ENCODE data around the gene SYK.

SYK gene

DNA sequence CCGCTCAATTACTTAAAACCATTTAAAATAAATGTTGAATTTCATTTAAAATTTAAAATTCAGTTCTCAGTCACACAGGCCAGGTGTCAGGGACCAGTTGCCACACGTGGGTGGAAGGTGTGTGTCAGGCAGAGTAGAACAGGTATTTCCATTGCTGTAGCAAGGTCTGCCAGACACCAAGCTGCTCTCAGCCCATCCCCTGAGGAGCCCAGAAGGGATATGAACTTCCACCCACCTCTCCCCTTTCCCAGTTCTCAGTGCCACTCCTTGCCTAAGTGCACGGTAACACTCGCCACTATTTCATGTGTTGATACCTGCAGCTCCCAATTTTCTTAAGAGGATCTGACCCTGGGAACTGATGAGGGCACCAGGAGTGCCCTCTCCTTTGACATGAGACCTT, 12.7 kb downstream of the SYK start:
- H3K18ac ChIP-seq (ENCODE audit: low read depth in 1 of 2, low read length in 2 of 2), result peak overlapping the region; percentile 60 to 92
- no peak overlapping the region for H3K4me3 ChIP-seq (ENCODE audit: insufficient read depth in 1 of 2, low read depth in 1 of 2, low read length in 2 of 2)
- no peak overlapping the region for H3K27ac ChIP-seq (ENCODE audit: low read length, poor library complexity, severe bottlenecking)
- peak overlapping the region; percentile 21 for H2BK120ac ChIP-seq (ENCODE audit: low read depth, low read length)
- WGBS, result 88% methylated on average over 3 of the region's 4 CpGs
- peak overlapping the region; percentile 33 for H4K8ac ChIP-seq (ENCODE audit: low read length)
- H3K36me3 ChIP-seq (ENCODE audit: control insufficient read depth in 1 of 2, insufficient read depth in 2 of 2, low read depth in 1 of 2, low read length in 2 of 2), result no peaks in the 10 kb centered on the region
- peaks cover 12% of the 10 kb centered on the region for H3K4me1 ChIP-seq (ENCODE audit: control insufficient read depth, insufficient read depth, low read depth, low read length)
- no peak for DNase-seq
- peaks cover 14% of the 10 kb centered on the region for H3K79me1 ChIP-seq (replicated peaks; ENCODE audit: low read length, poor library complexity, severe bottlenecking)
- H3K4ac ChIP-seq (ENCODE audit: low read depth in 1 of 2, low read length in 2 of 2), result peak overlapping the region; percentile 55 to 89
- no peak overlapping the region for H3K4me2 ChIP-seq (ENCODE audit: low read length, poor library complexity, severe bottlenecking)
- H3K9ac ChIP-seq (ENCODE audit: low read length), result no peak overlapping the region
- peak overlapping the region; percentile 26 for H2BK15ac ChIP-seq (ENCODE audit: low read depth, poor library complexity, severe bottlenecking)
- no peak overlapping the region for H3K23ac ChIP-seq (ENCODE audit: low read length in 2 of 2)
- H3K9me3 ChIP-seq (ENCODE audit: control insufficient read depth, low read length), result no peaks in the 10 kb centered on the region
- no peak overlapping the region for H2BK5ac ChIP-seq (ENCODE audit: low read depth, low read length, poor library complexity, severe bottlenecking)
- peak overlapping the region in 1 of 2 experiments; percentile 76 for H3K14ac ChIP-seq (ENCODE audit: low read length in 2 of 2)
- peaks cover 0 to 9% of the 10 kb centered on the region in 2 experiments for H3K27me3 ChIP-seq (ENCODE audit: control insufficient read depth in 1 of 2, insufficient read depth in 1 of 2, low read length in 2 of 2)
- H2AFZ ChIP-seq (ENCODE audit: low read depth, low read length), result no peak overlapping the region
- H4K91ac ChIP-seq (ENCODE audit: low read length), result peak overlapping the region; percentile 88
- H2AK5ac ChIP-seq (ENCODE audit: low read length, severe bottlenecking), result peak overlapping the region; percentile 34
- peak overlapping the region; percentile 95 to 96 for H2BK12ac ChIP-seq (ENCODE audit: low read length in 2 of 2)

DNA sequence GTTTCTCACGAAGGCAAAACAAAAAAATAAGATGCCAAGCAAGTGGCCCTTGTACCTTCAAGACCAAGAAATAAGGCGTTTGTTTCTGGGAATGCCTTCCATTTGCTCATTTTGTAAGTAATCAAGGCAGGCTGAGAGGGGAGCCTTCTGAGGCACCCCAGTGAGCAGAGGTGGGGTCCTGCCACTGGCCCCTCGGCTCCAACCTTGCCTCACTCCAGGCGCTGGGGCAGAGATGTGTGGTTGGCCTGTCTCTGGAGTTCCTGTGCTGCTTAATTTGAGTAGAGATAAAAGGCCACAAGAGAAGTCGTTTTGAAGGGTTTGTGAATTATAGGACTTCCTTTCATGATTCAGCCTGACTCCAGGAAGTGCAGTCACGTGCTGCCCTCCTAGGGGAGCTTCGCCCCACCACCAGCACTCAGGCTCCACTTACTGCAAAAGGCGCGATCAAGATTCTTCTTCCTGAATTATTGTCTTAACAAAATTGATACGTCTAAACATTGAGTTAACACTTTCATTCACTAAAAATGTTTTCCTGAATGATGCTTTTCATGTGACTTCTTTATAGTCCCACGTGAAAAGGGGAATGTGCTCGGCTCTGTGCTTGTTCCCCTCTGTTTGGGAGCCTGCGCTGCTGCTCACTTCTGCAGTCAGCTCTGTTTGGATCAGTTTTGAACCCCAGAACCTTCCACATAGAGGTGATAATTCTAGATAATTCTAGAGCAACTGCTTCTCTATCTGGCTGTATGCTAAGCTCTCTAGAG, 13.7 kb downstream of the SYK start:
- H3K4me3 ChIP-seq (ENCODE audit: insufficient read depth in 1 of 2, low read depth in 1 of 2, low read length in 2 of 2), result no peak overlapping the region
- H3K18ac ChIP-seq (ENCODE audit: low read depth in 1 of 2, low read length in 2 of 2), result peak overlapping the region; percentile 54 to 69
- H3K36me3 ChIP-seq (ENCODE audit: control insufficient read depth in 1 of 2, insufficient read depth in 2 of 2, low read depth in 1 of 2, low read length in 2 of 2), result no peaks in the 10 kb centered on the region
- H3K4ac ChIP-seq (ENCODE audit: low read depth in 1 of 2, low read length in 2 of 2), result peak overlapping the region; percentile 35 to 65
- H3K14ac ChIP-seq (ENCODE audit: low read length in 2 of 2), result no peak overlapping the region
- peaks cover 10% of the 10 kb centered on the region for H3K4me1 ChIP-seq (ENCODE audit: control insufficient read depth, insufficient read depth, low read depth, low read length)
- peak overlapping the region; percentile 82 for H4K91ac ChIP-seq (ENCODE audit: low read length)
- no peak overlapping the region for H3K27ac ChIP-seq (ENCODE audit: low read length, poor library complexity, severe bottlenecking)
- H2BK120ac ChIP-seq (ENCODE audit: low read depth, low read length), result peak overlapping the region; percentile 21
- no peak overlapping the region for H2BK15ac ChIP-seq (ENCODE audit: low read depth, poor library complexity, severe bottlenecking)
- no peak overlapping the region for H3K4me2 ChIP-seq (ENCODE audit: low read length, poor library complexity, severe bottlenecking)
- H3K79me1 ChIP-seq (replicated peaks; ENCODE audit: low read length, poor library complexity, severe bottlenecking), result peaks cover 10% of the 10 kb centered on the region
- no peak overlapping the region for H2BK5ac ChIP-seq (ENCODE audit: low read depth, low read length, poor library complexity, severe bottlenecking)
- no peaks in the 10 kb centered on the region for H3K9me3 ChIP-seq (ENCODE audit: control insufficient read depth, low read length)
- H2BK12ac ChIP-seq (ENCODE audit: low read length in 2 of 2), result peak overlapping the region in 1 of 2 experiments; percentile 73
- peak overlapping the region; percentile 87 for H4K8ac ChIP-seq (ENCODE audit: low read length)
- H3K27me3 ChIP-seq (ENCODE audit: control insufficient read depth in 1 of 2, insufficient read depth in 1 of 2, low read length in 2 of 2), result no peaks in the 10 kb centered on the region
- no peak overlapping the region for H2AFZ ChIP-seq (ENCODE audit: low read depth, low read length)
- peak; percentile 86 for DNase-seq
- 23% methylated on average over 10 of the region's 13 CpGs for WGBS
- H3K9ac ChIP-seq (ENCODE audit: low read length), result no peak overlapping the region
- H2AK5ac ChIP-seq (ENCODE audit: low read length, severe bottlenecking), result peak overlapping the region; percentile 61
- no peak overlapping the region for H3K23ac ChIP-seq (ENCODE audit: low read length in 2 of 2)

DNA sequence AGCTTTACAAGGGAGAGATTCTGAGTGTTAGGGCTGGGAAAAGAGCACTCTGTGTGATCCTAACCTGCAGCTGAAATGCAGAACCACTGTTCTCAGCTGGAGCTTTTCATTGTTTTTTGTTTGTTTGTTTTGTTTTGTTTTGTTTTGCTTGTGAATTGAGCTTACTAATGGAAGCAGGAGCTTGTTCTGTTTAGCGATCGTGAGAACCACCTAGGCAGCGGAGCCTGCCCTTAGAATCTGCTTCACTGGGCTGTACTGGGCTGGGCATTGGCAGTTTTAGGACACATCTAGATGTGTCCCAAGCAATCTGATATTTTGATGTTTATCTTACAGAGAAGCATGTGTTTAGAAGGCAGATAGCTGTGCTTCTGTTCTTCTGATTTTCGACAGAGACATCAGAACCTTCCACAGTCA, 14.3 kb downstream of the SYK start:
- H3K14ac ChIP-seq (ENCODE audit: low read length in 2 of 2), result no peak overlapping the region
- H3K4me1 ChIP-seq (ENCODE audit: control insufficient read depth, insufficient read depth, low read depth, low read length), result peaks cover 9% of the 10 kb centered on the region
- no peak overlapping the region for H2AFZ ChIP-seq (ENCODE audit: low read depth, low read length)
- 61% methylated on average over 4 of the region's 4 CpGs for WGBS
- H3K4me2 ChIP-seq (ENCODE audit: low read length, poor library complexity, severe bottlenecking), result no peak overlapping the region
- H4K8ac ChIP-seq (ENCODE audit: low read length), result peak overlapping the region; percentile 52
- peak overlapping the region; percentile 64 to 69 for H3K18ac ChIP-seq (ENCODE audit: low read depth in 1 of 2, low read length in 2 of 2)
- H2BK15ac ChIP-seq (ENCODE audit: low read depth, poor library complexity, severe bottlenecking), result no peak overlapping the region
- no peak overlapping the region for H3K4me3 ChIP-seq (ENCODE audit: insufficient read depth in 1 of 2, low read depth in 1 of 2, low read length in 2 of 2)
- no peaks in the 10 kb centered on the region for H3K27me3 ChIP-seq (ENCODE audit: control insufficient read depth in 1 of 2, insufficient read depth in 1 of 2, low read length in 2 of 2)
- no peak overlapping the region for H4K91ac ChIP-seq (ENCODE audit: low read length)
- peaks cover 10% of the 10 kb centered on the region for H3K79me1 ChIP-seq (replicated peaks; ENCODE audit: low read length, poor library complexity, severe bottlenecking)
- peak overlapping the region; percentile 63 to 82 for H2BK12ac ChIP-seq (ENCODE audit: low read length in 2 of 2)
- no peaks in the 10 kb centered on the region for H3K9me3 ChIP-seq (ENCODE audit: control insufficient read depth, low read length)
- H3K9ac ChIP-seq (ENCODE audit: low read length), result no peak overlapping the region
- no peak overlapping the region for H3K23ac ChIP-seq (ENCODE audit: low read length in 2 of 2)
- no peak overlapping the region for H3K27ac ChIP-seq (ENCODE audit: low read length, poor library complexity, severe bottlenecking)
- H2BK120ac ChIP-seq (ENCODE audit: low read depth, low read length), result no peak overlapping the region
- peak; percentile 50 for DNase-seq
- peak overlapping the region; percentile 31 to 65 for H3K4ac ChIP-seq (ENCODE audit: low read depth in 1 of 2, low read length in 2 of 2)
- no peak overlapping the region for H2BK5ac ChIP-seq (ENCODE audit: low read depth, low read length, poor library complexity, severe bottlenecking)
- no peaks in the 10 kb centered on the region for H3K36me3 ChIP-seq (ENCODE audit: control insufficient read depth in 1 of 2, insufficient read depth in 2 of 2, low read depth in 1 of 2, low read length in 2 of 2)
- H2AK5ac ChIP-seq (ENCODE audit: low read length, severe bottlenecking), result no peak overlapping the region

DNA sequence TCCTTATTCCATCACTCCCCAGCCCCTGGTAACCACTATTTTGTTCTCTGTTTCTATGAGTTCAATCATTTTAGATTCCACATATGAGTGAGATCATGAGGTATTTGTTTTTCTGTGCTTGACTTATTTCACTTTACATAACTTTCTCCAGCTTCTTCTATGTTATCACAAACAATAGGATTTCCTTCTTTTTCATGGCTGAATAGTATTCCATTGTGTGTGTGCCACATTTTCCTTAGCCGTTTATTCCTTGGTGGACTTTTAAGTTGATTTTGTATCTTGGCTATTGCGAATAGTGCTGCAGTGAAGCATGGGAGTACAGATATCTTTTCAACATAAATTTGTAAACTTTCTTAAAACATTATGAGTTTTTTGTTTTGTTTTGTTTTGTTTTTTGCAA, 15.1 kb downstream of the SYK start:
- peaks cover 10% of the 10 kb centered on the region for H3K79me1 ChIP-seq (replicated peaks; ENCODE audit: low read length, poor library complexity, severe bottlenecking)
- H3K4me3 ChIP-seq (ENCODE audit: insufficient read depth in 1 of 2, low read depth in 1 of 2, low read length in 2 of 2), result no peak overlapping the region
- H2AFZ ChIP-seq (ENCODE audit: low read depth, low read length), result no peak overlapping the region
- peaks cover 6% of the 10 kb centered on the region for H3K4me1 ChIP-seq (ENCODE audit: control insufficient read depth, insufficient read depth, low read depth, low read length)
- H3K9me3 ChIP-seq (ENCODE audit: control insufficient read depth, low read length), result no peaks in the 10 kb centered on the region
- H3K4ac ChIP-seq (ENCODE audit: low read depth in 1 of 2, low read length in 2 of 2), result no peak overlapping the region
- DNase-seq, result no peak
- H3K36me3 ChIP-seq (ENCODE audit: control insufficient read depth in 1 of 2, insufficient read depth in 2 of 2, low read depth in 1 of 2, low read length in 2 of 2), result no peaks in the 10 kb centered on the region
- no peak overlapping the region for H4K91ac ChIP-seq (ENCODE audit: low read length)
- no peaks in the 10 kb centered on the region for H3K27me3 ChIP-seq (ENCODE audit: control insufficient read depth in 1 of 2, insufficient read depth in 1 of 2, low read length in 2 of 2)
- H3K14ac ChIP-seq (ENCODE audit: low read length in 2 of 2), result no peak overlapping the region
- 88% methylated on average over 1 of the region's 2 CpGs for WGBS
- H3K18ac ChIP-seq (ENCODE audit: low read depth in 1 of 2, low read length in 2 of 2), result no peak overlapping the region
- no peak overlapping the region for H2BK5ac ChIP-seq (ENCODE audit: low read depth, low read length, poor library complexity, severe bottlenecking)
- no peak overlapping the region for H3K23ac ChIP-seq (ENCODE audit: low read length in 2 of 2)
- H3K27ac ChIP-seq (ENCODE audit: low read length, poor library complexity, severe bottlenecking), result no peak overlapping the region
- H2BK120ac ChIP-seq (ENCODE audit: low read depth, low read length), result no peak overlapping the region
- H2AK5ac ChIP-seq (ENCODE audit: low read length, severe bottlenecking), result no peak overlapping the region
- H2BK12ac ChIP-seq (ENCODE audit: low read length in 2 of 2), result no peak overlapping the region
- no peak overlapping the region for H3K4me2 ChIP-seq (ENCODE audit: low read length, poor library complexity, severe bottlenecking)
- no peak overlapping the region for H3K9ac ChIP-seq (ENCODE audit: low read length)
- H4K8ac ChIP-seq (ENCODE audit: low read length), result no peak overlapping the region
- H2BK15ac ChIP-seq (ENCODE audit: low read depth, poor library complexity, severe bottlenecking), result no peak overlapping the region

Data from mesenchymal stem cell (in vitro differentiated cells and primary cell).